Activated T-cell treated with anti-CD3 and anti-CD28 coated beads for 1 hour (primary cell): ENCODE data around the gene ADAMTS7.
"Not testable (repeated sequence)": the region's sequence is repeated elsewhere in the genome, so short reads cannot be mapped to it uniquely, and the experiment has no call there.

ENCODE experiments used
- DNase-seq: peaks from one replicate; pipeline ENCODE4 v3.0.0-alpha.2; 2020; ENCODE audit warnings: low read depth

ADAMTS7 gene, protein sequence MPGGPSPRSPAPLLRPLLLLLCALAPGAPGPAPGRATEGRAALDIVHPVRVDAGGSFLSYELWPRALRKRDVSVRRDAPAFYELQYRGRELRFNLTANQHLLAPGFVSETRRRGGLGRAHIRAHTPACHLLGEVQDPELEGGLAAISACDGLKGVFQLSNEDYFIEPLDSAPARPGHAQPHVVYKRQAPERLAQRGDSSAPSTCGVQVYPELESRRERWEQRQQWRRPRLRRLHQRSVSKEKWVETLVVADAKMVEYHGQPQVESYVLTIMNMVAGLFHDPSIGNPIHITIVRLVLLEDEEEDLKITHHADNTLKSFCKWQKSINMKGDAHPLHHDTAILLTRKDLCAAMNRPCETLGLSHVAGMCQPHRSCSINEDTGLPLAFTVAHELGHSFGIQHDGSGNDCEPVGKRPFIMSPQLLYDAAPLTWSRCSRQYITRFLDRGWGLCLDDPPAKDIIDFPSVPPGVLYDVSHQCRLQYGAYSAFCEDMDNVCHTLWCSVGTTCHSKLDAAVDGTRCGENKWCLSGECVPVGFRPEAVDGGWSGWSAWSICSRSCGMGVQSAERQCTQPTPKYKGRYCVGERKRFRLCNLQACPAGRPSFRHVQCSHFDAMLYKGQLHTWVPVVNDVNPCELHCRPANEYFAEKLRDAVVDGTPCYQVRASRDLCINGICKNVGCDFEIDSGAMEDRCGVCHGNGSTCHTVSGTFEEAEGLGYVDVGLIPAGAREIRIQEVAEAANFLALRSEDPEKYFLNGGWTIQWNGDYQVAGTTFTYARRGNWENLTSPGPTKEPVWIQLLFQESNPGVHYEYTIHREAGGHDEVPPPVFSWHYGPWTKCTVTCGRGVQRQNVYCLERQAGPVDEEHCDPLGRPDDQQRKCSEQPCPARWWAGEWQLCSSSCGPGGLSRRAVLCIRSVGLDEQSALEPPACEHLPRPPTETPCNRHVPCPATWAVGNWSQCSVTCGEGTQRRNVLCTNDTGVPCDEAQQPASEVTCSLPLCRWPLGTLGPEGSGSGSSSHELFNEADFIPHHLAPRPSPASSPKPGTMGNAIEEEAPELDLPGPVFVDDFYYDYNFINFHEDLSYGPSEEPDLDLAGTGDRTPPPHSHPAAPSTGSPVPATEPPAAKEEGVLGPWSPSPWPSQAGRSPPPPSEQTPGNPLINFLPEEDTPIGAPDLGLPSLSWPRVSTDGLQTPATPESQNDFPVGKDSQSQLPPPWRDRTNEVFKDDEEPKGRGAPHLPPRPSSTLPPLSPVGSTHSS (N-terminal part only)

DNA sequence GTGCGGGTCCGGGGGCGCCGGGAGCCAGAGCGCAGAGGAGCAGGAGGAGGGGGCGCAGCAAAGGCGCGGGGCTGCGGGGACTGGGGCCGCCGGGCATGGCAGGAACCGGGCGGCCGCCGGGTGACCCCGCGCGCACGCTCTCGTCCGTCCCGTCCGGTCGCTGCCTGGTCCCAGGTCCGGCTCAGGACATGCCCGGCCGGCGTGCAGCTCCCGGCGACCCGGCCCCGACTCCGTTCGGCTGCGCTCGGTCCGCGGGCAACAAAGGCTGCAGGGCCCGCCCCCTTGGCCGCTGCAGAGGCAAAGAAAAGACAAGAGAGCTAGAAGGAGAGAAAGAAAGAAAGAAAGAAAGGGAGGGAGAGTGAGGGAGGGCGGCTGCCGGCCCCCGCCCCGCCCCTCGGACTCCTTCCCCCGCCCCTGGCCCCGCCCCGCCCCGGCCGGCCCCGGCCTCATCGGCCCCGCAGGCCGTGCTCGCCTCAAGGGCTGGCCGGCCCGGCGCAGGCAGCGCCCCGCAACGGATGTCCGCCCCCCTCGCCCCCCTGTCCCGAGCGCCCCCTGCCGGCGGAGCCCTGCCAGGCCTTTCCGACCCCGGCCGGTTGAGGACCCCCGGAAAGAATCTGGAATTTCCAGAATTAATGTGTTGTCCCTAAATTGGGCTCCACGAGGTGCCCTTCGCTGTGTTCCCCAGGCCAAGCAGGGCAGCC is at the start of gene ADAMTS7:
TSS of gene ADAMTS7 (minus strand) at position 341 of the 701 bp plus-strand sequence. CDS start at position 97, 244 bp downstream.
- peak; percentile 45 for DNase-seq

DNA sequence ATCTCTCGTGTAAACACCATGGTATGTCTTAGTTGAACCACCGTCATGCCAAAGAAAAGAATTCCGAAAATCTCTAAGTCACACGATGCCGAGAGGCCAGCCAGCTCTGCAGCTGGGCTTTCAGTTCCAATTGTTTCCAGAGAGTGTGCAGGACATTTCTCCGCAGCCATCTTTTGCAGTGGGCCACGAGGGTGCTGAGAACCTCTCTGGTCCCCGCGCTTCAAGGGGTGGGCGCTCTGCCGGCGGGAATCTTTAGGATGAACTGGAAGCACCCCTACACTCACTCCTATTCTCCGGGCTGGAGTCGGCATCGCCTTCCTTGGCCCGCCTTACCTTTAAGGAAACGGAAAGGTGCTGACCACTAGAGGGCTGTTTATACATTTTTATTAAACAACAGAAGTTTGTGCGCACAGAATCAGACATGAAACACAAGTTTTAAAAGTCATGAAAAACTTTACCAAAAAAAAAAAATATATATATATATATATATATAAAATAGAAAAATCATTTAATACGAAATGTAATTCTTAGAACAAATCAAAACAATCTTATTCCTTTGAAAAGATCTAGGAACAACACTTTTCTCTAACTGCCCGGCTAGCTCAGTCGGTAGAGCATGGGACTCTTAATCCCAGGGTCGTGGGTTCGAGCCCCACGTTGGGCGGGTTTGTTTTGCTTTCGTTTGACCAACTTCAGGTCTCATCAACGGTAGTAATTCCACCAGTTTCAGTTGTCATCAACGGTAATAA is 48.9 kb upstream of the ADAMTS7 start:
- peak; percentile 48 for DNase-seq

GRCh38 chr15:78855746-78856145 is 44.5 kb upstream of the ADAMTS7 start:
- no peak for DNase-seq

- DNase-seq: no peak
These were observed 43.6 kb upstream of the ADAMTS7 start for GRCh38 chr15:78854833-78855372.

DNA sequence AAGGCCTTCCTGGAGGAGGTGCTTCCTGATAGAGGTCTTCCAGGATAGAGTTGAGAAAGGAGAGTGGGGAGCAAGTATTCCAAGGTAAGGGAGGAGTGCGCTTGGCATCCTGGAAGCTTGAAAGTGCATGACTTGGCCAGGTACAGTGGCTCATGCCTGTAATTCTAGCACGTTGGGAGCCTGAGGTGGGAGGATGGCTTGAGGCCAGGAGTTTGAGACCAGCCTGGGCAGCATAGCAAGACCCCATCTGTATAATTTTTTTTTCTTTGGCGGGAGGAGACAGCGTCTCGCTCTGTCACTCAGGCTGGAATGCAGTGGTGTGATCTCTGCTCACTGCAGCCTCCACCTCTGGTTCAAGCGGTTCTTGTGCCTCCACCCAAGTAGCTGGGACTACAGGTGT is 42.2 kb upstream of the ADAMTS7 start:
- no peak for DNase-seq

DNA sequence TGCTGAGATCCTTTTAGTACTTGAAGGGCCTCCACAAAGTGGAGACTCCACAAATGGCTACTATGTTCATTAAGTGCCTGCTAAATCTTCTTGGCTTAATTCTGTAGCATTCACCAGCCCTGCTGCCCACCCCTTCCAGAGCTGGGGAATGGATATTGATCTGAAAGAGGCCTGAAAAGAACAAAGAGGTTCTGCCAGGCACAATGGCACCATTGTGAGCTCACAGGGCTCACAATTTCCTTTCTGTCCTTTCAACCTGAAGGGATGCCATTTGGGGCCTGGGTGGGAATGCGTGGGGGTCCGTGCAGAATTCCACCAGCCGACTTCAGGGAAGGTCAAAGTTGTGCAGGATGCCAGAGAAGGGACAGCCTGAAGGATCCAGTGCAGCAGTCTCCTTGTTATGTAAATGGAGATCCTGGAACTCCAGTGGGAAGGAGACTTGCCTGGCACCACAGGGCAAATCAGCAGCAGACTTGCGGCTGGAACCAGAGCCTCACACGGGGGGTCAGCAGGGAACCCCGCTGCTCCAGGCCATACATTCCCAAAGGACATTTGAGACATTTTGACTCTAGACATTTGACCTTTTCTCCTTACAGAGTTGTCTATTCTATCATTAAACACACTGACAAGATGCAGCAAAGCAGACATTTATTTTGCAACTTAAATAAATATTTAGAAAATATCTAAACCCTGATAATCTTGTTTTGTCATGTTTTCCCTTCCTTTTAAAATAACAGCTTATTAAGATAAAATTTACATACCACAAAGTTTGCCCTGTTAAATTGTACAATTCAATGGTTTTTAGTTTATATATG is 39.9 kb upstream of the ADAMTS7 start:
- DNase-seq: no peak

GRCh38 chr15:78850352-78850751 is 39.1 kb upstream of the ADAMTS7 start:
- DNase-seq: no peak

DNA sequence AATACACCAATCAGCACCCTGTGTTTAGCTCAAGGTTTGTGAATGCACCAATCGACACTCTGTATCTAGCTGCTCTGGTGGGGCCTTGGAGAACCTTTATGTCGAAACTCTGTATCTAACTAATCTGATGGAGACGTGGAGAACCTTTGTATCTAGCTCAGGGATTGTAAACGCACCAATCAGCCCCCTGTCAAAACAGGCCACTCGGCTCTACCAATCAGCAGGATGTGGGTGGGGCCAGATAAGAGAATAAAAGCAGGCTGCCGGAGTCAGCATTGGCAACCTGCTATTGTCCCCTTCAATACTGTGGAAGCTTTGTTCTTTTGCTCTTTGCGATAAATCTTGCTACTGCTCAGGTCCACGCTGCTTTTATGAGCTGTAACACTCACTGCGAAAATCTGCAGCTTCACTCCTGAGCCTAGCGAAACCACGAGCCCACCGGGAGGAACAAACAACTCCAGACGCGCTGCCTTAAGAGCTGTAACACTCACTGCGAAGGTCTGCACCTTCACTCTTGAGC is 36.2 kb upstream of the ADAMTS7 start:
- not testable (repeated sequence) for DNase-seq

DNA sequence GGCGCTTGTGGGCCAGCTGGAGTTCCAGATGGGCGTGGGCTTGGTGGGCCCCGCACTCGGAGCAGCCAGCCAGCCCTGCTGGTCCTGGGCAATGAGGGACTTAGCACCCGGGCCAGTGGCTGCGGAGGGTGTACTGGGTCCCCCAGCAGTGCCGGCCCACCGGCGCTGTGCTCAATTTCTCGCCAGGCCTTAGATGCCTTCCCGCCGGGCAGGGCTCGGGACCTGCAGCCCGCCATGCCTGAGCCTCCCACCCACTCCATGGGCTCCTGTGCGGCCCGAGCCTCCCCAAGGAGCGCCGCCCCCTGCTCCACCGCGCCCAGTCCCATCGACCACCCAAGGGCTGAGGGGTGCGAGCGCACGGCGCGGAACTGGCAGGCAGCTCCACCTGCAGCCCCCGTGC is 35.6 kb upstream of the ADAMTS7 start:
- not testable (repeated sequence) for DNase-seq

GRCh38 chr15:78842519-78842918 is 31.3 kb upstream of the ADAMTS7 start:
- no peak for DNase-seq

DNA sequence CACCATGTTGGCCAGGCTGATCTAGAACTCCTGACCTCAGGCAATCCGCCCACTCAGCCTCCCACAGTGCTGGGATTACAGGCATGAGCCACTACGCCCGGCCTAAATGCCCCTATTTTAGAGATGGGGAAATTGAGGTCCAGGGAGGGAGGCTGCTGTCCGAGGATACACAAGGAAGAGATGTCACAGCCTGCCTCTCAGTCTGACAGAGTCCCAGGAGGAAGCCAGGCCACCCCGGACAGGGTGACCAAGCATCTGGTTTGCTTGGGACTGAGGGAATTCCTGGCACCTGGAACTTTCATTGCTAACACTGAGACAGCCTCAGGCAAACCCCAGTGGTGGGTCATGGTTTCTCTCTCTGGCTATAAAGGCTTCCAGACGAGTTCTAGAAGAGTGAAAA is 30.6 kb upstream of the ADAMTS7 start:
- no peak for DNase-seq

GRCh38 chr15:78841376-78841706 is 30.1 kb upstream of the ADAMTS7 start:
- DNase-seq: no peak

GRCh38 chr15:78840661-78841375 is 29.6 kb upstream of the ADAMTS7 start:
- DNase-seq: no peak

DNA sequence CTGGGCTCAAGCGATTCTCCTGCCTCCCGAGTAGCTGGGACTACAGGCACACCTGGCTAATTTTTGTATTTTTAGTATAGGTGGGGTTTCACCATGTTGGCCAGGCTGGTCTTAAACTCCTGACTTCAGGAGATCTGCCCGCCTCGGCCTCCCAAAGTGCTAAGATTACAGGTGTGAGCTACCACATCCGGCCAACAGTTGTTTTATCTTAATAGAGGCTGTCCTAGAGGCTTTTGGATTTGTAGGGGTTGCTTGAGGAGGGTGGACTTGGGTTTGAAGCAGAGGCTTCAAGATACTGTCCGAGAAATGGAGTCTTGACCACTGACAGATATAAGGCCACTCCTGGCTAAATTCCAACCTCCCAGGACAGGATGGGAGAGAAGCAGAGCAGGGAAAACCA is 27.9 kb upstream of the ADAMTS7 start:
- not testable (repeated sequence) for DNase-seq

GRCh38 chr15:78838489-78838888 is 27.2 kb upstream of the ADAMTS7 start:
- no peak for DNase-seq

GRCh38 chr15:78837543-78837942 is 26.3 kb upstream of the ADAMTS7 start:
- no peak for DNase-seq

DNA sequence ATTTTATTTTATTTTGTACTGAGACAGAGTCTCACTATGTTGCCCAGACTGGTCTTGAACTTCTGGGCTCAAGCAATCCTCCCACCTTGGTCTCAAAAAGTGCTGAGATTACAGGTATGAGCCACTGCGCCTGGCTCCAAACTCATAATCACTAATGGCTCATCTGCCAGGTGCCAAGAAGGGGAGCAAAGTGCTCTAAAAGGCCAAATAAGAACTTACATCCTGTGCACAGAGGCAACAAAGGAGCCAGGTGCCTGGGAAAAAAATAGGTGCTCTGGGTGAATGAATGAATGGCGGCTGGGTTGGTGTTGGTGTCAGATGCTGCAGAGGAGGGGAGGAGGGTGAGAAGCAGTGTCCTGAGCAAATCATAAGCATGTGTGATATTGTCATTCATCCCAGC is 25.9 kb upstream of the ADAMTS7 start:
- DNase-seq: no peak

DNA sequence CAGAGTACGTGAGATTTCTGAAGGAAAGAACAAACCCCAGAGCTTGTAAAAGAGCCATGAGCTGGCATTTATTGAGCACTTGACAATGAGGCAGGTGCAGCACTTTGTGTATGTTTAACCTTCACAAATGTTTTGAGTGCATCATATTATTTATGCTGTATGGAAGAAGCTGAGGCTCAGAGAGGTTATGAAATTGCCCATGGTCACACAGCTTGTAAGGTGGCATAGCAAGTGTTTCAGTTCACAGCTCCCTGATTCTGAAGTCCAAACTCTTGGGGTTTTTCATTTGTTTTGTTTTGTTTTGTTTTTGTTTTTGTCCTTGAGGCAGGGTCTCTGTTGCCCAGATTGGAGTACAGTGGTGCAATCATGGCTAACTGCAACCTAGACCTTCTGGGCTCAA is 25.1 kb upstream of the ADAMTS7 start:
- DNase-seq: no peak
